Measurements from ENCODE around the gene MAP1LC3B2. TPM values are rescaled to one million over a fixed set of nuclear protein-coding genes. Genes with fewer than 3 reads are reported as not detected.

Gene MAP1LC3B2
- total RNA-seq, 1 experiment from 2014 or later, result 1.5 TPM

GRCh38 chr12:116528065-116528464 lies 31.1 kb upstream of the MAP1LC3B2 start:
- Histone ChIP-seq H2BK5ac (ENCODE audit: insufficient read length, low read length) (no peak overlapping the region), H3K4ac (ENCODE audit: low read depth, low read length) (no peak overlapping the region), H2BK15ac (ENCODE audit: low read depth, low read length) (no peak overlapping the region), H4K20me1 (ENCODE audit: control insufficient read depth, insufficient read depth, insufficient read length) (no peaks in the 10 kb centered on the region), H3K56ac (ENCODE audit: insufficient read length, low read depth, low read length) (no peak overlapping the region), H3K18ac (ENCODE audit: insufficient read length, low read depth, low read length) (no peak overlapping the region), H3T11ph (ENCODE audit: low read length) (no peak overlapping the region), H3K27me3 (ENCODE audit: insufficient read depth, low read length) (no peaks in the 10 kb centered on the region), H3K4me2 (ENCODE audit: insufficient read depth, insufficient read length, low read length) (no peak overlapping the region), H4K5ac (ENCODE audit: insufficient read length, low read depth, low read length) (no peak overlapping the region), H2AFZ (ENCODE audit: low read length) (no peak overlapping the region), H3K9me3 (ENCODE audit: control insufficient read depth, low read depth, low read length) (no peaks in the 10 kb centered on the region), H4K8ac (replicated peaks; ENCODE audit: insufficient read length, low read depth, low read length) (no peak overlapping the region), H3K14ac (ENCODE audit: insufficient read depth, low read length) (no peak overlapping the region), H3K9ac (ENCODE audit: extremely low read depth, insufficient read length, low read length) (no peak overlapping the region), H3K23me2 (ENCODE audit: insufficient read length, low read depth, low read length, poor library complexity, severe bottlenecking) (no peaks in the 10 kb centered on the region), H3K79me1 (ENCODE audit: insufficient read depth, low read depth, low read length, poor library complexity, severe bottlenecking) (no peaks in the 10 kb centered on the region), H4K91ac (ENCODE audit: insufficient read length, low read depth, low read length) (no peak overlapping the region), H2BK20ac (ENCODE audit: low read depth, low read length, poor library complexity, severe bottlenecking) (no peak overlapping the region), H2AK5ac (ENCODE audit: insufficient read length, low read length) (no peak overlapping the region), H2BK120ac (ENCODE audit: low read depth, low read length, poor library complexity, severe bottlenecking) (no peak overlapping the region), H3K79me2 (ENCODE audit: insufficient read depth, low read length) (no peaks in the 10 kb centered on the region), H3K4me1 (ENCODE audit: insufficient read depth, low read length) (peaks cover 6% of the 10 kb centered on the region; the same call in 1 of the 2 replicates), H2BK12ac (ENCODE audit: insufficient read length, low read depth, low read length) (no peak overlapping the region), H3K27ac (ENCODE audit: insufficient read length, low read depth, low read length) (no peak overlapping the region), H3K23ac (ENCODE audit: insufficient read length, low read depth, low read length) (no peak overlapping the region)
- Mint-ChIP-seq H3K9me3 (no peaks in the 10 kb centered on the region), H3K4me3 (no peak overlapping the region), H3K4me1 (peaks cover 30 to 48% of the 10 kb centered on the region in 2 experiments), H3K27ac (no peak overlapping the region), H3K36me3 (ENCODE audit: insufficient read depth in 1 of 3, low read depth in 3 of 3) (no peaks in the 10 kb centered on the region; a peak in 1 of 7 replicates), H3K27me3 (ENCODE audit: low read depth) (peaks cover 25% of the 10 kb centered on the region)
- DNase-seq, result no peak
- no CpG with 5 or more reads among the region's 4 CpGs for WGBS (ENCODE audit: extremely low coverage, insufficient read length, low lambda C conversion rate)
- no peak for TF ChIP-seq CTCF (conservative IDR thresholded peaks at IDR 0.05)
